ENCODE measurements around the gene ABCA5.

DNA sequence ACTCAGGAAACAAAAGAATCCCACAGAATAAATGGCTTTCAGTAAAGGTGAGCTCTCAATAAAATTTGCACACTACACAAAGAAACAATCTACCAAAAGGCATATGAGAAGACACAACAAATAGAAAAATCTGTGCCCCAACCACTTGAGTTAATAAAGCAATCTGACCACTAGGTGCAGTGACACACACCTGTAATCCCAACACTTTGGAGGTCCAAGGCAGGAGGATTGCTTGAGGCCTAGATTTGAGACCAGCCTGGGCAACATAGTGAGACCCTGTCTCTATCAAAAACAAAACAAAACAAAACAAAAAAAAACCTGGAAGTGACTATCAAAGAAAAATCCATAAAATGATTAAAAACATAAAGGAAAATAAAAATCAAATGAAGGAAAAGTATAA, 9.6 kb upstream of the ABCA5 start:
- TF ChIP-seq CTCF (IDR thresholded peaks at IDR 0.05) (no peak), POLR2A (IDR thresholded peaks at IDR 0.05) (no peak)
